HCT116 (cell line): ENCODE data around the gene RIN1. TPM values are rescaled to one million over a fixed set of nuclear protein-coding genes. Genes with fewer than 3 reads are reported as not detected.
A peak's percentile ranks its signal among the peaks of the same experiment; 100 is the strongest.
"Not testable (repeated sequence)": the region's sequence is repeated elsewhere in the genome, so short reads cannot be mapped to it uniquely, and the experiment has no call there.

Experiments
- ATAC-seq: fragments of 200-7000 bp; cut with Tn5 transposase; 2 replicates; pipeline ENCODE4 v1.9.1; 2020; ENCODE audit warnings: mild to moderate bottlenecking, moderate library complexity
- BruUV-seq: library from RNA; stranded (reverse); fragments of 400-500 nt; replicated peaks from 2 replicates; lab custom pipeline; 2021; lab: Mats Ljungman, UMichigan
- CTCF ChIA-PET: fragments of 300-600 bp; sonication (Branson Sonifier 250); formaldehyde crosslinking; loops from one replicate; lab custom pipeline; 2021; ENCODE audit warnings: antibody characterized with exemption; lab: Charles Lee
- POLR2A ChIA-PET: fragments of 300-600, 350-600 bp; sonication (Branson Sonifier 250); formaldehyde crosslinking; loops from one replicate; lab custom pipeline; 2021; ENCODE audit warnings: antibody characterized with exemption; lab: Charles Lee
- RAD21 ChIA-PET, 2 experiments: fragments of 300-600 bp; sonication (Branson Sonifier 250); formaldehyde crosslinking; loops; one replicate each; lab custom pipeline; 2023; ENCODE audit warnings: low total read pairs in 2 of 2; ENCODE audit not compliant: uncharacterized antibody in 2 of 2, unreplicated experiment in 2 of 2, low non-redundant PET in 1 of 2; lab: Charles Lee
- DNase-seq: peaks from one replicate; pipeline ENCODE4 v3.0.0-alpha.2; 2010; ENCODE audit warnings: low read depth, low spot score
- H2AFZ ChIP-seq: fragments of 200-600 bp; shearing (Covaris generic), sonication (generic); 2 replicates; pipeline ENCODE4 v1.6.1; 2017; ENCODE audit warnings: low read depth, mixed run types, mixed read lengths, antibody characterized with exemption, low read length; ENCODE audit not compliant: poor library complexity, severe bottlenecking
- H3K27ac ChIP-seq: 2 replicates; pipeline ENCODE4 v1.5.1; 2012; ENCODE audit warnings: low read depth, low read length
- H3K27me3 ChIP-seq: fragments of 200-600 bp; sonication (generic); 2 replicates; pipeline ENCODE4 v1.6.1; 2016; ENCODE audit warnings: mixed run types, low read length, mixed read lengths; ENCODE audit not compliant: insufficient read depth
- H3K36me3 ChIP-seq, 2 experiments: fragments of 200-500 bp in 1 of 2; fragments of 200-600 bp in 1 of 2; sonication (Bioruptor generic) in 1 of 2; sonication (generic) in 1 of 2; 2 replicates each; pipeline versions ENCODE4 v1.5.1 to v1.6.1; 2014 to 2016; ENCODE audit warnings: low read length in 2 of 2, inconsistent platforms in 1 of 2, mixed read lengths in 1 of 2, mixed run types in 1 of 2; ENCODE audit not compliant: insufficient read depth in 2 of 2, control insufficient read depth in 1 of 2
- H3K4me1 ChIP-seq, 2 experiments: fragments of 200-600 bp in 1 of 2; sonication (generic) in 1 of 2; 2 replicates each; pipeline versions ENCODE4 v1.5.1 to v1.6.1; 2012 to 2017; ENCODE audit warnings: low read length in 2 of 2, inconsistent platforms in 1 of 2, mild to moderate bottlenecking in 1 of 2, mixed read lengths in 1 of 2, mixed run types in 1 of 2, moderate library complexity in 1 of 2; ENCODE audit not compliant: insufficient read depth in 2 of 2, control insufficient read depth in 1 of 2
- H3K4me2 ChIP-seq: fragments of 200-600 bp; sonication (generic); 2 replicates; pipeline ENCODE4 v1.6.1; 2017; ENCODE audit warnings: mixed run types, low read length, mixed read lengths
- H3K4me3 ChIP-seq, 2 experiments: fragments of 200-600 bp in 1 of 2; sonication (generic) in 1 of 2; replicated peaks in 1 of 2; 2 replicates each; pipeline ENCODE4 v1.5.1; 2011 to 2016; ENCODE audit warnings: low read length in 2 of 2, control low read depth in 1 of 2, low read depth in 1 of 2, mild to moderate bottlenecking in 1 of 2, mixed read lengths in 1 of 2, mixed run types in 1 of 2
- H3K79me2 ChIP-seq: fragments of 200-600 bp; sonication (generic); 2 replicates; pipeline ENCODE4 v1.6.1; 2017; ENCODE audit warnings: mild to moderate bottlenecking, mixed run types, low read length, moderate library complexity, mixed read lengths; ENCODE audit not compliant: insufficient read depth
- H3K9ac ChIP-seq: fragments of 200-600 bp; sonication (generic); 2 replicates; pipeline ENCODE4 v1.6.1; 2016; ENCODE audit warnings: low read length, mixed read lengths
- H3K9me2 ChIP-seq: fragments of 200-600 bp; sonication (generic), shearing (Covaris generic); 2 replicates; pipeline ENCODE4 v1.6.1; 2017; ENCODE audit warnings: mixed run types, mild to moderate bottlenecking, moderate library complexity; ENCODE audit not compliant: insufficient read depth
- H3K9me3 ChIP-seq, 2 experiments: fragments of 200-500 bp in 1 of 2; fragments of 200-600 bp in 1 of 2; sonication (Bioruptor generic) in 1 of 2; sonication (generic) in 1 of 2; 2 replicates each; pipeline ENCODE4 v1.6.1; 2014 to 2017; ENCODE audit warnings: low read length in 2 of 2, mixed read lengths in 2 of 2, inconsistent platforms in 1 of 2, low read depth in 1 of 2, mild to moderate bottlenecking in 1 of 2, mixed run types in 1 of 2, moderate library complexity in 1 of 2; ENCODE audit not compliant: control insufficient read depth in 1 of 2, insufficient read depth in 1 of 2
- H4K20me1 ChIP-seq: fragments of 200-600 bp; sonication (generic), shearing (Covaris generic); 2 replicates; pipeline ENCODE4 v1.6.1; 2017; ENCODE audit warnings: mixed run types, mild to moderate bottlenecking, moderate library complexity; ENCODE audit not compliant: insufficient read depth
- CBX3 ChIP-seq: IDR thresholded peaks from 2 replicates; pipeline ENCODE4 v1.6.1; 2012; ENCODE audit warnings: low read depth
- EGR1 ChIP-seq: IDR thresholded peaks from 2 replicates; pipeline ENCODE4 v1.6.1; 2012; ENCODE audit warnings: low read depth
- intact Hi-C: fragments of 100-400 bp; cut with micrococcal nuclease; formaldehyde crosslinking; loops from 2 replicates; pipeline ENCODE4 v1.10.0; 2022
- total RNA-seq: library from RNA; stranded (reverse); gene quantifications from one replicate; pipeline ENCODE4 v1.2.1, GENCODE V29; 2021; ENCODE audit not compliant: unreplicated experiment
- TF ChIP-seq, protein P1 (sequence below), 3 experiments: fragments of 200-600 bp in 1 of 3; sonication (generic) in 1 of 3; IDR thresholded peaks in 2 of 3; conservative IDR thresholded peaks in 1 of 3; 2 replicates each; pipeline ENCODE4 v1.5.1; 2012 to 2017; ENCODE audit warnings: low read depth in 2 of 3, low read length in 2 of 3, antibody characterized with exemption in 1 of 3, borderline replicate concordance in 1 of 3, control low read depth in 1 of 3, mild to moderate bottlenecking in 1 of 3, mixed read lengths in 1 of 3, mixed run types in 1 of 3, moderate library complexity in 1 of 3; ENCODE audit not compliant: insufficient read depth in 1 of 3
- TF ChIP-seq, protein P2 (sequence below): IDR thresholded peaks from 2 replicates; pipeline ENCODE4 v1.6.1; 2012

The RIN1 gene
- total RNA-seq, 1 experiment from 2014 or later: 38.7 TPM

DNA sequence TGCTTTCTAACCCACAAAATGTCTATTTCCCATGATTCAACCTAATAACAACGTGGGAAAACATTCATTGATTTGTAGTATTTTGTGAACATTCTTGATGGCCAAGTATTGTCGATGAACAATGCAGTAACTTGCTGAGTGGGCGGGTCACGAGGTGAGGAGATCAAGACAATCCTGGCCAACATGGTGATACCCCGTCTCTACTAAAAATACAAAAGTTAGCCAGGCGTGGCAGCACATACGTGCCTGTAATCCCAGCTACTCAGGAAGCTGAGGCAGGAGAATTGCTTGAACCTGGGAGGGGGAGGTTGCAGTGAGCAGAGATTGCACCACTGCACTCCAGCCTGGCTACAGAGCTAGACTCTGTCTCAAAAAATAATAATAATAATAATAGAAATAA lies 44.0 kb upstream of the RIN1 start:
- H4K20me1 ChIP-seq, H3K79me2 ChIP-seq, H3K9me2 ChIP-seq, DNase-seq, H3K36me3 ChIP-seq, intact Hi-C loops, BruUV-seq, H3K9ac ChIP-seq, H3K4me3 ChIP-seq, H3K9me3 ChIP-seq, RAD21 ChIA-PET, H3K27me3 ChIP-seq, H3K27ac ChIP-seq: not testable (repeated sequence)
- TF ChIP-seq CBX3: peak; percentile 50; the same call in 1 of the 2 replicates
- TF ChIP-seq, protein P1, sequence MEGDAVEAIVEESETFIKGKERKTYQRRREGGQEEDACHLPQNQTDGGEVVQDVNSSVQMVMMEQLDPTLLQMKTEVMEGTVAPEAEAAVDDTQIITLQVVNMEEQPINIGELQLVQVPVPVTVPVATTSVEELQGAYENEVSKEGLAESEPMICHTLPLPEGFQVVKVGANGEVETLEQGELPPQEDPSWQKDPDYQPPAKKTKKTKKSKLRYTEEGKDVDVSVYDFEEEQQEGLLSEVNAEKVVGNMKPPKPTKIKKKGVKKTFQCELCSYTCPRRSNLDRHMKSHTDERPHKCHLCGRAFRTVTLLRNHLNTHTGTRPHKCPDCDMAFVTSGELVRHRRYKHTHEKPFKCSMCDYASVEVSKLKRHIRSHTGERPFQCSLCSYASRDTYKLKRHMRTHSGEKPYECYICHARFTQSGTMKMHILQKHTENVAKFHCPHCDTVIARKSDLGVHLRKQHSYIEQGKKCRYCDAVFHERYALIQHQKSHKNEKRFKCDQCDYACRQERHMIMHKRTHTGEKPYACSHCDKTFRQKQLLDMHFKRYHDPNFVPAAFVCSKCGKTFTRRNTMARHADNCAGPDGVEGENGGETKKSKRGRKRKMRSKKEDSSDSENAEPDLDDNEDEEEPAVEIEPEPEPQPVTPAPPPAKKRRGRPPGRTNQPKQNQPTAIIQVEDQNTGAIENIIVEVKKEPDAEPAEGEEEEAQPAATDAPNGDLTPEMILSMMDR (IDR thresholded peaks at IDR 0.05 in 2 of 3, conservative IDR thresholded peaks at IDR 0.05 in 1 of 3; ENCODE audit: borderline replicate concordance in 1 of 3, insufficient read depth in 1 of 3, low read depth in 2 of 3, low read length in 2 of 3): 0 out of 6 replicates have a peak, but pooled peaks of 1 of the 3 experiments have one; percentile 8
- TF ChIP-seq EGR1: peak; percentile 80
- TF ChIP-seq, protein P2, sequence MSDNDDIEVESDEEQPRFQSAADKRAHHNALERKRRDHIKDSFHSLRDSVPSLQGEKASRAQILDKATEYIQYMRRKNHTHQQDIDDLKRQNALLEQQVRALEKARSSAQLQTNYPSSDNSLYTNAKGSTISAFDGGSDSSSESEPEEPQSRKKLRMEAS: peak; percentile 50
- CTCF ChIA-PET: interaction anchor here (0.7 to 1.6 kb wide), 4 partner anchors 9 to 69 kb away, joined by 3 to 11 read pairs (median 4); no protein-coding TSS in a partner anchor
- Histone ChIP-seq H2AFZ (peak overlapping the region; percentile 95), H3K4me1 (peaks cover 8 to 20% of the 10 kb centered on the region in 2 experiments), H3K4me2 (peak overlapping the region; percentile 49)
- peak; percentile 86 for ATAC-seq
- POLR2A ChIA-PET: interaction anchor here (1.6 kb wide), 1 partner anchor 68 kb away, joined by 7 read pairs; no protein-coding TSS in a partner anchor

DNA sequence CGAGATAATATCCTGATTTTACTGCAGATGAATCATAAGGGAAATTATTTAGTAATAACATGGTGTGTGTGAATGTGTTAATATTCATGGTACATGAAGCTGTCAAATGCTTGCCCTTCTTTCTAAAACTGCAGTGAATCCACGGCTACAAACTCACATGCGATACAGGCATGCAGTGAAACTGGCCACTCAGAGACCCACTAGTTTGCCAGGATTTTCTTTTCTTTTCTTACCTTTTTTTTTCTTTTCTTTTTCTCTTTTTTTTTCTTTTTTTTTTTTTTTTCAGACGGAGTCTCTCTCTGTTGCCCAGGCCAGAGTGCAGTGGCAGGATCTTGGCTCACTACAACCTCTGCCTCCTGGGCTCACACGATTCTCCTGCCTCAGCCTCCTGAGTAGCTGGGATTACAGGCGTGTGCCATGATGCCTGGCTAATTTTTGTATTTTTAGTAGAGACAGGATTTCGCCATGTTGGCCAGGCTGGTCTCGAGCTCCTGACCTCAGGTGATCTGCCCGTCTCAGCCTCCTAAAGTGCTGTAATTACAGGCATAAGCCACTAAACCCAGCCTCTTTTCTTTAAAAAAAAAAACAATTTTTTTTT lies 37.6 kb upstream of the RIN1 start:
- CTCF ChIA-PET: interaction anchor here (0.6 to 2.4 kb wide), 4 partner anchors 12 to 1756 kb away, joined by 4 to 21 read pairs (median 7); no protein-coding TSS in a partner anchor
- not testable (repeated sequence) for BruUV-seq, H3K9me3 ChIP-seq, H3K9ac ChIP-seq, DNase-seq, H3K4me3 ChIP-seq, ATAC-seq, H3K27ac ChIP-seq, H3K27me3 ChIP-seq, H3K9me2 ChIP-seq, H4K20me1 ChIP-seq
- peak overlapping the region; percentile 87 for H2AFZ ChIP-seq
- peaks cover 1 to 14% of the 10 kb centered on the region in 2 experiments; a peak in 3 of 4 replicates for H3K36me3 ChIP-seq
- POLR2A ChIA-PET: interaction anchor here (1.2 kb wide), 1 partner anchor 319 kb away, joined by 3 read pairs; no protein-coding TSS in a partner anchor
- peak overlapping the region; percentile 86 for H3K4me2 ChIP-seq
- peaks cover 19 to 33% of the 10 kb centered on the region in 2 experiments for H3K4me1 ChIP-seq
- RAD21 ChIA-PET: interaction anchor here in 1 of 2 experiments (0.6 kb wide), 1 partner anchor 15 kb away, joined by 3 read pairs; no protein-coding TSS in a partner anchor
- H3K79me2 ChIP-seq: peaks cover 27% of the 10 kb centered on the region
- intact Hi-C loops: loop anchor here (5.0 kb wide), 1 partner anchor 61 kb away; no protein-coding TSS in a partner anchor
